BE2C (cell line): ENCODE measurements around the gene RTTN.
A peak's percentile ranks its signal among the peaks of the same experiment; 100 is the strongest.

Source experiments
- DNase-seq: peaks from one replicate; pipeline ENCODE4 v3.0.0-alpha.2; 2020
- H3K27me3 ChIP-seq: fragments of 250-450 bp; sonication (Bioruptor Pico); 2 replicates; pipeline ENCODE4 v1.5.1; 2020; ENCODE audit warnings: mild to moderate bottlenecking
- H3K36me3 ChIP-seq: fragments of 250-450 bp; sonication (Bioruptor Pico); 2 replicates; pipeline ENCODE4 v1.5.1; 2020; ENCODE audit warnings: mild to moderate bottlenecking
- H3K4me1 ChIP-seq: fragments of 250-450 bp; sonication (Bioruptor Pico); 2 replicates; pipeline ENCODE4 v1.5.1; 2020
- H3K4me3 ChIP-seq: 2 replicates; pipeline ENCODE4 v1.5.1; 2011; ENCODE audit warnings: low read depth, low read length
- H3K9me3 ChIP-seq: fragments of 250-450 bp; sonication (Bioruptor Pico); 2 replicates; pipeline ENCODE4 v1.5.1; 2020
- TF ChIP-seq, protein P1 (sequence below): IDR thresholded peaks from 2 replicates; pipeline ENCODE4 v1.5.1; 2012; ENCODE audit warnings: mild to moderate bottlenecking, low read depth, low read length

Gene RTTN

DNA sequence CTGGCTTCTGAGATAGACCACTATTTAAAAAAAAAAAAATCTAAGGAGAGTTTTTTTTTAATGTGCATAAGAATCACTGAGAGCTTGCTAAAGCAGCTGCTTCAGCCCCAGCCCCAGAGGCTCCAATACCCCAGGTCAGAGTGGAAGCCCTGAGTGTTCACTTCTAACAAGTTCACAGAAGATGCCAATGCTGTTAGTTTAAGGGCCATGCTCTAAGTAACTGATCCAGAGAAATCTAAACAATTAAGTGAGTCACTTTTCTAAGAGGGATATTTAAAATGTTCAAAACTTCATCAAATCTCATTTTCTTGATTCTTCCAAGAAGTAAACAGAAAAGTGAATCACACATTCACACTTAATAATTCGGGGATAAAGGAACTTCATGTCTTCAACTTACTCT, 131.4 kb downstream of the RTTN start:
- no peaks in the 10 kb centered on the region for H3K9me3 ChIP-seq
- TF ChIP-seq, protein P1, sequence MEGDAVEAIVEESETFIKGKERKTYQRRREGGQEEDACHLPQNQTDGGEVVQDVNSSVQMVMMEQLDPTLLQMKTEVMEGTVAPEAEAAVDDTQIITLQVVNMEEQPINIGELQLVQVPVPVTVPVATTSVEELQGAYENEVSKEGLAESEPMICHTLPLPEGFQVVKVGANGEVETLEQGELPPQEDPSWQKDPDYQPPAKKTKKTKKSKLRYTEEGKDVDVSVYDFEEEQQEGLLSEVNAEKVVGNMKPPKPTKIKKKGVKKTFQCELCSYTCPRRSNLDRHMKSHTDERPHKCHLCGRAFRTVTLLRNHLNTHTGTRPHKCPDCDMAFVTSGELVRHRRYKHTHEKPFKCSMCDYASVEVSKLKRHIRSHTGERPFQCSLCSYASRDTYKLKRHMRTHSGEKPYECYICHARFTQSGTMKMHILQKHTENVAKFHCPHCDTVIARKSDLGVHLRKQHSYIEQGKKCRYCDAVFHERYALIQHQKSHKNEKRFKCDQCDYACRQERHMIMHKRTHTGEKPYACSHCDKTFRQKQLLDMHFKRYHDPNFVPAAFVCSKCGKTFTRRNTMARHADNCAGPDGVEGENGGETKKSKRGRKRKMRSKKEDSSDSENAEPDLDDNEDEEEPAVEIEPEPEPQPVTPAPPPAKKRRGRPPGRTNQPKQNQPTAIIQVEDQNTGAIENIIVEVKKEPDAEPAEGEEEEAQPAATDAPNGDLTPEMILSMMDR, result no peak
- no peaks in the 10 kb centered on the region for H3K4me1 ChIP-seq
- DNase-seq, result no peak
- no peaks in the 10 kb centered on the region for H3K27me3 ChIP-seq
- H3K36me3 ChIP-seq, result no peaks in the 10 kb centered on the region
- H3K4me3 ChIP-seq, result no peak overlapping the region

DNA sequence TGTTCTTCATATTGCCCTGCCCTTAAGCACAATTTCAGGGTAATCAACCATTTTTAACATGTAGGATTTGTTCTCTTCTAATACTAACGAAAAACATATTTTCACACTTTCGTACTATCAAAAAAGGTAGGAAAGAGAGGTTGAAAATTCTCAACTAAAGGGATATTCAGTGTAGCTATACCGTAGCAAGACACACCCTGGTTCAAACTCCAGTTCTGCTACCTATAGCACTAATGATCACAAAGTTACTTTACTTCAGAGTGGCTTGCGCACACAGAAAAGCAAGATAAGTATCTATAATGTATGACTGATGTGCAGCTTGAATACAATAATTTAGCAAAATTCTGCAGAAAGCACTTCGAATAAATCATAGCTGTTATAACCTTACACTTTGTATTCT, 132.1 kb downstream of the RTTN start:
- no peaks in the 10 kb centered on the region for H3K9me3 ChIP-seq
- no peaks in the 10 kb centered on the region for H3K27me3 ChIP-seq
- no peaks in the 10 kb centered on the region for H3K36me3 ChIP-seq
- H3K4me3 ChIP-seq, result no peak overlapping the region
- TF ChIP-seq, protein P1, result no peak
- no peak for DNase-seq
- no peaks in the 10 kb centered on the region for H3K4me1 ChIP-seq

DNA sequence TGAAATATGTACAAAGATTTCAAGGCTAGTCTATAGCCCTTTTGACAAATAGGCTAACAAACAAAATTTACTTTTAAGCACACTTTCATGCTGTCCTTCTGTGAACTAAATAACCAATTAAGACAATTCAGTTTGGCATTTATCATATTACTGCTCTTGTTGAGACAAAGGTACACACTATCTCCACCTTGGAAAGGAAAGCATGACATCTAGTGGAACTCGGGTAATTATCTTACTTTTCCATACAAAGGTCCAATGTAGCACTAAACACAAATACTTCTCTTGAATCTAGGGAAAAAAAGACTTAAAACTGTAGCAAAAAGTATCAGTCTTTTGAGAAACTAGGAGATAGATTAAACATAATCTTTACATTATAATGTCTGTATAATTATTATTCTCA, 132.8 kb downstream of the RTTN start:
- DNase-seq, result no peak
- no peaks in the 10 kb centered on the region for H3K4me1 ChIP-seq
- H3K36me3 ChIP-seq, result no peaks in the 10 kb centered on the region
- no peaks in the 10 kb centered on the region for H3K9me3 ChIP-seq
- no peak overlapping the region for H3K4me3 ChIP-seq
- H3K27me3 ChIP-seq, result no peaks in the 10 kb centered on the region
- TF ChIP-seq, protein P1, result peak; percentile 46

- DNase-seq, result no peak
- TF ChIP-seq, protein P1, result no peak
- no peaks in the 10 kb centered on the region for H3K4me1 ChIP-seq
- H3K9me3 ChIP-seq, result no peaks in the 10 kb centered on the region
- H3K4me3 ChIP-seq, result no peak overlapping the region
- H3K36me3 ChIP-seq, result no peaks in the 10 kb centered on the region
- no peaks in the 10 kb centered on the region for H3K27me3 ChIP-seq
Observed at GRCh38 chr18:70069965-70070364, 135.5 kb downstream of the RTTN start.

DNA sequence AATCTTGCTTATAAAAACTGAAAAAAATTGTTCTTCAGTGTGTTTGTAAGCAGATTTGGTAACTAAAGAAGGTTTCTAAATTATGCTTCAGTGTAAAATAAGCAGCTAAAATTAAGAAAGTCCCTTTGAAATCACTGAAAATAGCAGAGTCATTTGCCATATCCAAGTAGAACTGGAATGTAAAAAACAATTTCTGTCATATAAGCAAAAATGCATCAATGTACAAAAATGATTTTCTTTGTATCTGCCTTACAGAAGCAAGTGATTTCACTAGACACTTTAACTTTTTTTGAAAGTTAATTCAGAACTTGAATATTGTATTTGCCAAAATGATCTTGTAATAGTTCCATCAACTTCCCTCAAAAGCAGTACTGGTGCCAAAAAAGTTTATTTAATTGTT, 136.1 kb downstream of the RTTN start:
- Histone ChIP-seq H3K9me3 (no peaks in the 10 kb centered on the region), H3K36me3 (no peaks in the 10 kb centered on the region), H3K4me3 (no peak overlapping the region), H3K4me1 (no peaks in the 10 kb centered on the region), H3K27me3 (no peaks in the 10 kb centered on the region)
- no peak for DNase-seq
- TF ChIP-seq, protein P1, result no peak

- TF ChIP-seq, protein P1, result no peak
- DNase-seq, result no peak
- no peaks in the 10 kb centered on the region for H3K27me3 ChIP-seq
- no peak overlapping the region for H3K4me3 ChIP-seq
- no peaks in the 10 kb centered on the region for H3K4me1 ChIP-seq
- no peaks in the 10 kb centered on the region for H3K36me3 ChIP-seq
- no peaks in the 10 kb centered on the region for H3K9me3 ChIP-seq
Observed at GRCh38 chr18:70068981-70069380, 136.5 kb downstream of the RTTN start.
